MM.1S (cell line): ENCODE results near the gene FGF19.
A peak's percentile ranks its signal among the peaks of the same experiment; 100 is the strongest.

ENCODE experiments used
- DNase-seq: peaks from one replicate; pipeline ENCODE4 v3.0.0-alpha.2; 2015
- H2AFZ ChIP-seq: fragments of 300-600 bp; sonication (generic); 2 replicates; pipeline ENCODE4 v1.6.0; 2016; ENCODE audit warnings: antibody characterized with exemption, low read length
- H3F3A ChIP-seq: fragments of 300-600 bp; sonication (generic); 2 replicates; pipeline ENCODE4 v1.6.1; 2016; ENCODE audit warnings: mild to moderate bottlenecking, antibody characterized with exemption, low read length, moderate library complexity, mixed read lengths; ENCODE audit not compliant: insufficient read depth
- H3K27ac ChIP-seq: fragments of 300-600 bp; sonication (generic); 2 replicates; pipeline ENCODE4 v1.5.1; 2016; ENCODE audit warnings: mild to moderate bottlenecking, low read length
- H3K27me3 ChIP-seq: fragments of 300-600 bp; sonication (generic); replicated peaks from 2 replicates; pipeline ENCODE4 v1.6.0; 2016; ENCODE audit warnings: low read length; ENCODE audit not compliant: insufficient read depth
- H3K36me3 ChIP-seq: fragments of 300-600 bp; sonication (generic); replicated peaks from 2 replicates; pipeline ENCODE4 v1.6.1; 2016; ENCODE audit warnings: mild to moderate bottlenecking, low read length, mixed read lengths; ENCODE audit not compliant: insufficient read depth
- H3K4me1 ChIP-seq: fragments of 300-600 bp; sonication (generic); 2 replicates; pipeline ENCODE4 v1.6.1; 2016; ENCODE audit warnings: low read length, mixed read lengths
- H3K4me2 ChIP-seq: fragments of 300-600 bp; sonication (generic); 2 replicates; pipeline ENCODE4 v1.6.0; 2016; ENCODE audit warnings: low read depth, low read length
- H3K4me3 ChIP-seq: fragments of 300-600 bp; sonication (generic); 2 replicates; pipeline ENCODE4 v1.5.1; 2016; ENCODE audit warnings: low read length, mixed read lengths
- H3K79me2 ChIP-seq: fragments of 300-600 bp; sonication (generic); 2 replicates; pipeline ENCODE4 v1.6.1; 2016; ENCODE audit warnings: mixed run types, low read length, mixed read lengths
- H3K9ac ChIP-seq: fragments of 300-600 bp; sonication (generic); 2 replicates; pipeline ENCODE4 v1.6.1; 2016; ENCODE audit warnings: low read length, mixed read lengths
- H3K9me2 ChIP-seq: fragments of 300-600 bp; sonication (generic); replicated peaks from 2 replicates; pipeline ENCODE4 v1.6.1; 2016; ENCODE audit warnings: mild to moderate bottlenecking, low read length, mixed read lengths; ENCODE audit not compliant: insufficient read depth
- H3K9me3 ChIP-seq: fragments of 300-600 bp; sonication (generic); replicated peaks from 2 replicates; pipeline ENCODE4 v1.6.1; 2016; ENCODE audit warnings: mild to moderate bottlenecking, low read length, mixed read lengths; ENCODE audit not compliant: insufficient read depth
- H4K20me1 ChIP-seq: fragments of 300-600 bp; sonication (generic); 2 replicates; pipeline ENCODE4 v1.6.1; 2016; ENCODE audit warnings: mild to moderate bottlenecking, low read length, moderate library complexity, mixed read lengths; ENCODE audit not compliant: insufficient read depth
- CTCF ChIP-seq: fragments of 300-600 bp; sonication (generic); IDR thresholded peaks from 2 replicates; pipeline ENCODE4 v1.5.1; 2016; ENCODE audit warnings: antibody characterized with exemption, low read length, mixed read lengths
- EZH2 ChIP-seq: fragments of 300-600 bp; sonication (generic); optimal IDR thresholded peaks from 2 replicates; pipeline ENCODE3; 2017; ENCODE audit warnings: low read depth, mild to moderate bottlenecking, antibody characterized with exemption, low read length, mixed read lengths
- EZH2phosphoT487 ChIP-seq: fragments of 300-600 bp; sonication (generic); IDR thresholded peaks from 2 replicates; pipeline ENCODE4 v1.6.1; 2018; ENCODE audit warnings: antibody characterized with exemption, low read length

FGF19 gene

GRCh38 chr11:69708736-69709401 lies 5.0 kb upstream of the FGF19 start:
- Histone ChIP-seq H3K9ac (no peak overlapping the region), H4K20me1 (no peaks in the 10 kb centered on the region), H3K36me3 (no peaks in the 10 kb centered on the region), H3K27ac (no peak overlapping the region), H3K4me1 (no peaks in the 10 kb centered on the region), H3K4me3 (no peak overlapping the region), H2AFZ (no peak overlapping the region), H3K79me2 (no peaks in the 10 kb centered on the region), H3K9me3 (no peaks in the 10 kb centered on the region), H3K9me2 (no peaks in the 10 kb centered on the region), H3F3A (no peaks in the 10 kb centered on the region), H3K27me3 (peaks cover 97% of the 10 kb centered on the region), H3K4me2 (no peak overlapping the region)
- DNase-seq = no peak
- TF ChIP-seq EZH2phosphoT487 (no peak), CTCF (no peak), EZH2 (no peak)

DNA sequence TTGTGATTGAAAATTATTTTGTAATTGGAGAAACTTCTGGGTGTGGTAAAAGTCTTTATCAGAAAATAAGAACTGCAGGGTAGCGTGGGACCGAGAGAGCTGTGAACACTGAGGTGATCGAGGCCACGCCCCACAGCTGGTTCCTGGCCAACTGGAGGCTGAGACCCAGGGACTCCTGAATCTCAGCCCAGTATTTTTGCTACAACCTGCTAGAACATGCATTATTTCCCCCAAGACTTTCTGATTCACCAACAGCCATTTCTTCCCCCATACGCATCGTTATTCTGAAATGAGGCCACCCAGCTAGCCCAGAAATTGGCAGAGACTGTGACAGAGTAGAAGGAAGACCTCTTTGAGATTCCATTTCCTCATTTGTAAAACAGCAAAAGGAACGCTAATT lies 3.4 kb upstream of the FGF19 start:
- Histone ChIP-seq H3K27ac (no peak overlapping the region), H3K27me3 (peaks cover 95% of the 10 kb centered on the region), H3K36me3 (no peaks in the 10 kb centered on the region), H3K9me3 (no peaks in the 10 kb centered on the region), H3K79me2 (no peaks in the 10 kb centered on the region), H3K4me3 (peak overlapping the region; percentile 56), H3F3A (no peaks in the 10 kb centered on the region), H4K20me1 (no peaks in the 10 kb centered on the region), H2AFZ (peak overlapping the region; percentile 28), H3K4me1 (no peaks in the 10 kb centered on the region), H3K9ac (no peak overlapping the region), H3K4me2 (peak overlapping the region; percentile 69), H3K9me2 (no peaks in the 10 kb centered on the region)
- DNase-seq = peak; percentile 36
- TF ChIP-seq EZH2 = no peak
- no peak for TF ChIP-seq EZH2phosphoT487
- TF ChIP-seq CTCF = no peak

GRCh38 chr11:69705901-69706787 lies 2.3 kb upstream of the FGF19 start:
- Histone ChIP-seq H3K9ac (no peak overlapping the region), H3K27ac (no peak overlapping the region), H3K9me3 (no peaks in the 10 kb centered on the region), H3K79me2 (no peaks in the 10 kb centered on the region), H3F3A (no peaks in the 10 kb centered on the region), H4K20me1 (no peaks in the 10 kb centered on the region), H3K4me3 (peak overlapping the region; percentile 56; the same call in 1 of the 2 replicates), H3K36me3 (no peaks in the 10 kb centered on the region), H2AFZ (no peak overlapping the region), H3K9me2 (no peaks in the 10 kb centered on the region), H3K4me2 (peak overlapping the region; percentile 69; the same call in 1 of the 2 replicates), H3K27me3 (peaks cover 96% of the 10 kb centered on the region), H3K4me1 (no peaks in the 10 kb centered on the region)
- no peak for DNase-seq
- TF ChIP-seq CTCF (no peak), EZH2 (no peak), EZH2phosphoT487 (no peak)
